Measurements from ENCODE around the gene LRP1B.

LRP1B gene

GRCh38 chr2:141041281-141041680, 1089.5 kb downstream of the LRP1B start:
- no peak for TF ChIP-seq CTCF (IDR thresholded peaks at IDR 0.05; ENCODE audit: extremely low read depth, missing control alignments)
- no peak for DNase-seq (ENCODE audit: low spot score)

DNA sequence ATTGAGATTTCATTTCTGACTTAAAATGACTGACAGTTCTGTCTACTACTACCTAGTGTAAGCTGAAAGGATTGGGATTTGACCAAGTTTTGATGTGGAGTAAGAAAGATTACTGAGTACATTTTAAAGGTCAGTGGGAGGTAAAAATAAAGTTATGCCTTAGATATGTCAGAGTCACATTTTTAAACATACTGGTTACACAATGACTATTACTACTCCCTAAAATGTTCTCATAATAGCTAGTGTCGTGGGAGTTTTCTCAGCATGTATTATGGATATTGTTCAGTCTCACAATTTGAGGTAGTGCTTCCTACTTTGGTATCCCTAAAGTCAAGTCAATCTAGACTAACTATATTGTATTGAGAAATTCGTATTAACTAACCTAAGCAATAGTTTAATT, 1092.5 kb downstream of the LRP1B start:
- no peak for DNase-seq (ENCODE audit: low spot score)
- TF ChIP-seq CTCF (IDR thresholded peaks at IDR 0.05; ENCODE audit: extremely low read depth, missing control alignments) = no peak

DNA sequence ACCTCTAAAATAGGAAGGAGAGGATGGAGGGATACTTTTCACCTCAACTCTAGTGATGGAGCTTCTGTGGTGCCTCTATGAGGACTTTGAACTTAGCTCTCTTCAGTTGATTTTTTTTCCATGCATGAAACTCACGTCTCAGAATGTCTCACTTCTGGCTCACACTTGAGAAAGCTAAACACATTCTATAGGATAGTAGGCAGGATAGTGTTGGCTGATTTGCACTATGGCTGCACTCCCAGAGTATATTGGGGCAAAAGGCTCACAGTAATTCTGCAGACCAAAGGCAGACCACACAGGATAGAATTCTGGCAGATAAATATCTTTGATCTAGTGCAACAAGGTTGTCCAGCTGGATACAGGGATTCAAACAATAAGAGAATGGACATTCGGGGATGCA, 1093.5 kb downstream of the LRP1B start:
- TF ChIP-seq CTCF (IDR thresholded peaks at IDR 0.05; ENCODE audit: extremely low read depth, missing control alignments) = no peak
- no peak for DNase-seq (ENCODE audit: low spot score)

DNA sequence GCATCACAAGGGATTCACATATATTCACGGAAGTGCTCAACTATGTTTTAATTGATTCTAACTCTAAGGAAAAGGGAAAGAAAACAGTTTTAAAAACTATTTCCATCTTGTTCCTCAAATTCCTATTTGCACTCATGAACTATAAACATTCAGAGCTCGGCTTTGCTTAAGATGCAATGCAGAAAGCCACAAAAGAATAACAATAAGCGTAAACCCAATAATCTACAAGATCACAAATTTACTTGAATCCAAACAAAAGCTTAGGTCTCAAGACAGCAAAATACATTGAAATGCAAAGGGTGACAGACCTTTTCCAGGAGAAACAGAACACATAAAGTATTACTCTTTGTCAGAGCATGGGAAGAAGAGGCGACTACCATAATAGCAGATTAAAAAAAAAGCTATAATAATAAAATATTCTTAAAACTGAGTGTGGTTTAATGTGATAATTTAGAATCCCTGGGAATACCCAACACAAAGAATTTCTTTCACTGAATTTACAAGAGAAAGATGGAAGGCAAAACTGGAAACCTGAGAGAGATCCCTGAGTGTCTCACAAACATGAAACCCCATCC, 1094.9 kb downstream of the LRP1B start:
- TF ChIP-seq CTCF (IDR thresholded peaks at IDR 0.05; ENCODE audit: extremely low read depth, missing control alignments) = no peak
- DNase-seq (ENCODE audit: low spot score) = no peak

DNA sequence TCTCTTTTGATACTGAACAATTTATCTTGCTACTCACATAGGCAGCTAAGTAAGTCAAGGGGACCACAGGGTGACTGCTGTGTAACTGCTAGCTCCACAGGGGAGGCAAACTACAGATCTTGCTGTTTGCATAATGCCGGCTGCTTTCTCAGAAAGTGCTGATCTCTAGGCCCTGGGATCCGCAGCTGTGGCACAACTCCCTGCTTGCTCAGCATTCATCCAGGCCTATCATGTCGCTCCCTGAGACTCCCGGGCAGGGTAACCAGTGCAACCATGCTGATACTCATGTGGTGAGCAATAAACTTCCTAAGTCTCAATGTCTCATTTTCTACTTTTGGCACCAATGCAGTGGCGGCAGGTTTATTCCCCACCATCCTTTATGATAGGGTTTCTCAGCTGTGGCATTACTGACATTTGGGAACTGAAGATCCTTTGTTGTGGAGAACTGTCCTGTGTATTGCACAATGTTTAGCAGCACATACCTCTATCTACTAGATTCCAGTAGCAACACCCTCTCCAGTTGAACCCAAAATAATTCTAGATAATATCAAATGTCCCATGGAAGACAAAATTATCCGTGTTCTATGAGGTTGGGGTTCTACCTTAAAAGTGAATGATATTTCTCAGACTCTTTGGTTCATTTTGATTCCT, 1101.3 kb downstream of the LRP1B start:
- no peak for TF ChIP-seq CTCF (IDR thresholded peaks at IDR 0.05; ENCODE audit: extremely low read depth, missing control alignments)
- no peak for DNase-seq (ENCODE audit: low spot score)

- TF ChIP-seq CTCF (IDR thresholded peaks at IDR 0.05; ENCODE audit: extremely low read depth, missing control alignments) = no peak
- DNase-seq (ENCODE audit: low spot score) = no peak
Measured at GRCh38 chr2:141027221-141027620, 1103.6 kb downstream of the LRP1B start.

- DNase-seq (ENCODE audit: low spot score) = no peak
- no peak for TF ChIP-seq CTCF (IDR thresholded peaks at IDR 0.05; ENCODE audit: extremely low read depth, missing control alignments)
Measured at GRCh38 chr2:141021611-141022010, 1109.2 kb downstream of the LRP1B start.

Data from GM20000 (cell line).